Bronchial epithelial cell (primary cell): Measurements from ENCODE around the gene TENM3. TPM values are rescaled to one million over a fixed set of nuclear protein-coding genes. Genes with fewer than 3 reads are reported as not detected.

Source experiments
- DNase-seq: peaks from one replicate; pipeline ENCODE4 v3.0.0-alpha.2; 2010; ENCODE audit warnings: low read depth
- FAIRE-seq: peaks from 2 replicates; lab custom pipeline; 2011; peaks lifted over from hg19 to GRCh38; lab: Jason Lieb, UNC
- H3K27me3 ChIP-seq: 2 replicates; pipeline ENCODE4 v1.5.1; 2011; ENCODE audit warnings: low read length; ENCODE audit not compliant: control insufficient read depth, insufficient read depth
- H3K36me3 ChIP-seq: 2 replicates; pipeline ENCODE4 v1.5.1; 2011; ENCODE audit warnings: low read length; ENCODE audit not compliant: control insufficient read depth, insufficient read depth
- H3K4me3 ChIP-seq: 2 replicates; pipeline ENCODE4 v1.5.1; 2011; ENCODE audit warnings: mild to moderate bottlenecking, low read depth, low read length, control low read depth
- total RNA-seq: library from RNA; depleted of rRNA; stranded (reverse); fragments of >200 nt; gene quantifications from 2 replicates; pipeline ENCODE4 v1.2.1, GENCODE V29; 2014
- TF ChIP-seq, protein P1 (sequence below): IDR thresholded peaks from 2 replicates; pipeline ENCODE4 v1.5.1; 2011; ENCODE audit warnings: mild to moderate bottlenecking, moderate library complexity, low read length, control low read depth, inconsistent platforms; ENCODE audit not compliant: insufficient read depth, severe bottlenecking

Gene TENM3
- total RNA-seq, 1 donor from 2014 or later = 1.3 TPM

GRCh38 chr4:182843808-182844325 lies 600.7 kb downstream of the TENM3 start:
- H3K27me3 ChIP-seq = no peaks in the 10 kb centered on the region
- no peak overlapping the region for H3K4me3 ChIP-seq
- no peak for FAIRE-seq
- TF ChIP-seq, protein P1, sequence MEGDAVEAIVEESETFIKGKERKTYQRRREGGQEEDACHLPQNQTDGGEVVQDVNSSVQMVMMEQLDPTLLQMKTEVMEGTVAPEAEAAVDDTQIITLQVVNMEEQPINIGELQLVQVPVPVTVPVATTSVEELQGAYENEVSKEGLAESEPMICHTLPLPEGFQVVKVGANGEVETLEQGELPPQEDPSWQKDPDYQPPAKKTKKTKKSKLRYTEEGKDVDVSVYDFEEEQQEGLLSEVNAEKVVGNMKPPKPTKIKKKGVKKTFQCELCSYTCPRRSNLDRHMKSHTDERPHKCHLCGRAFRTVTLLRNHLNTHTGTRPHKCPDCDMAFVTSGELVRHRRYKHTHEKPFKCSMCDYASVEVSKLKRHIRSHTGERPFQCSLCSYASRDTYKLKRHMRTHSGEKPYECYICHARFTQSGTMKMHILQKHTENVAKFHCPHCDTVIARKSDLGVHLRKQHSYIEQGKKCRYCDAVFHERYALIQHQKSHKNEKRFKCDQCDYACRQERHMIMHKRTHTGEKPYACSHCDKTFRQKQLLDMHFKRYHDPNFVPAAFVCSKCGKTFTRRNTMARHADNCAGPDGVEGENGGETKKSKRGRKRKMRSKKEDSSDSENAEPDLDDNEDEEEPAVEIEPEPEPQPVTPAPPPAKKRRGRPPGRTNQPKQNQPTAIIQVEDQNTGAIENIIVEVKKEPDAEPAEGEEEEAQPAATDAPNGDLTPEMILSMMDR = no peak
- no peaks in the 10 kb centered on the region for H3K36me3 ChIP-seq
- DNase-seq = peak; percentile 55

DNA sequence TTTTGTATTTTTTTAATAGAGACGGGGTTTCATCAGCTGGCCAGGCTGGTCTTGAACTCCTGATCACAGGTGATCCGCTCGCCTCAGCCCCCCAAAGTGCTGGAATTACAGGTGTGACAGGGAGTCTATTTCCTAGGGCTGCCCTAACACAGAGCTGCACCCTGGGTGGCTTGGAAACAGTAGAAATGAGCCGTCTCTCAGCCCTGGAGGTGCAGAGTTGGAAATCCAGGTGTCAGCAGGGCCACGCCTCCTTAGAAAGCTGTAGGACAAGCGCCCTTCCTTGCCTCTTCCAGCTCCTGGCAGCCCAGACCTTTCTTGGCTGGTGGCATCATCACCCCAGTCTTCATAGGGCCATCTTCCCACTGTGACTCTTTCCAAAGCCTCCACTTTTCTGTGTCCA lies 602.4 kb downstream of the TENM3 start:
- TF ChIP-seq, protein P1 = no peak
- FAIRE-seq (no peak), DNase-seq (no peak)
- Histone ChIP-seq H3K4me3 (no peak overlapping the region), H3K27me3 (no peaks in the 10 kb centered on the region), H3K36me3 (no peaks in the 10 kb centered on the region)

DNA sequence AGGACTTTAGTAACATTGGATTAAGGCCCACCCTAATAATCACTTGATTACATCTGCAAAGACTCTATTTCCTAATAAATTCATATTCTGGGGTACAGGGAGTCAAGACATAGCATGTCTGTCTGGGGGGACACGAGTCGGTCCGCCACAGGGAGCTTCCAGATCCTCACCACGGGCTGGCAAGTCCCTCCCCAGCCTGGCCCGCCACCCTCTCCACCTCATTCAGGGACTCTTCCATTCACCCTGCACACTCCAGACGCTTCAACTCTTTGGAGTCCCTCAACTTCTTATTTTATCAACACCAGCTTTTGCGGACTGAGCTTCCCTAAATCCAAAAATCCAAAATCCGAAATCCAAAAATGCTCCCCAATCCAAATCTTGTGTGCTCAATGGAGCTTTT lies 602.8 kb downstream of the TENM3 start:
- Histone ChIP-seq H3K27me3 (no peaks in the 10 kb centered on the region), H3K4me3 (no peak overlapping the region), H3K36me3 (no peaks in the 10 kb centered on the region)
- no peak for FAIRE-seq
- TF ChIP-seq, protein P1 = no peak
- no peak for DNase-seq

- TF ChIP-seq, protein P1 = no peak
- Histone ChIP-seq H3K4me3 (no peak overlapping the region), H3K27me3 (no peaks in the 10 kb centered on the region), H3K36me3 (no peaks in the 10 kb centered on the region)
- peak; percentile 18 for FAIRE-seq
- peak; percentile 39 for DNase-seq
Measured at GRCh38 chr4:182847576-182848450, 604.6 kb downstream of the TENM3 start.

- H3K4me3 ChIP-seq = no peak overlapping the region
- no peaks in the 10 kb centered on the region for H3K27me3 ChIP-seq
- TF ChIP-seq, protein P1 = no peak
- H3K36me3 ChIP-seq = no peaks in the 10 kb centered on the region
- no peak for DNase-seq
- FAIRE-seq = no peak
Measured at GRCh38 chr4:182848685-182849084, 605.5 kb downstream of the TENM3 start.
